HUES64 (cell line): ENCODE results near the gene AGPAT4.
A peak's percentile ranks its signal among the peaks of the same experiment; 100 is the strongest.

Experiments used
- H3K27ac ChIP-seq: 2 replicates; pipeline ENCODE4 v1.7.0; 2013; ENCODE audit warnings: low read depth, low read length, inconsistent platforms
- H3K27me3 ChIP-seq: 2 replicates; pipeline ENCODE4 v1.6.1; 2013; ENCODE audit warnings: mild to moderate bottlenecking, low read length; ENCODE audit not compliant: insufficient read depth
- H3K36me3 ChIP-seq: 2 replicates; pipeline ENCODE4 v1.6.1; 2013; ENCODE audit warnings: mild to moderate bottlenecking, low read length; ENCODE audit not compliant: insufficient read depth
- H3K4me1 ChIP-seq: 2 replicates; pipeline ENCODE4 v1.6.1; 2013; ENCODE audit warnings: mild to moderate bottlenecking, low read length, moderate library complexity; ENCODE audit not compliant: insufficient read depth
- H3K4me3 ChIP-seq: 2 replicates; pipeline ENCODE4 v1.5.1; 2013; ENCODE audit warnings: mild to moderate bottlenecking, low read length, moderate library complexity
- H3K9ac ChIP-seq: 2 replicates; pipeline ENCODE4 v1.6.1; 2013; ENCODE audit warnings: mild to moderate bottlenecking, low read depth, low read length
- H3K9me3 ChIP-seq: 2 replicates; pipeline ENCODE4 v1.6.1; 2013; ENCODE audit warnings: low read depth, low read length; ENCODE audit not compliant: insufficient read depth
- WGBS: fragments of 150-250, 120-280 bp; methylation state at CpG from one replicate; pipeline ENCODE4 v1.1.7; 2013; ENCODE audit warnings: missing lambda C conversion rate; 5-methylcytosine and 5-hydroxymethylcytosine counted together

The AGPAT4 gene

DNA sequence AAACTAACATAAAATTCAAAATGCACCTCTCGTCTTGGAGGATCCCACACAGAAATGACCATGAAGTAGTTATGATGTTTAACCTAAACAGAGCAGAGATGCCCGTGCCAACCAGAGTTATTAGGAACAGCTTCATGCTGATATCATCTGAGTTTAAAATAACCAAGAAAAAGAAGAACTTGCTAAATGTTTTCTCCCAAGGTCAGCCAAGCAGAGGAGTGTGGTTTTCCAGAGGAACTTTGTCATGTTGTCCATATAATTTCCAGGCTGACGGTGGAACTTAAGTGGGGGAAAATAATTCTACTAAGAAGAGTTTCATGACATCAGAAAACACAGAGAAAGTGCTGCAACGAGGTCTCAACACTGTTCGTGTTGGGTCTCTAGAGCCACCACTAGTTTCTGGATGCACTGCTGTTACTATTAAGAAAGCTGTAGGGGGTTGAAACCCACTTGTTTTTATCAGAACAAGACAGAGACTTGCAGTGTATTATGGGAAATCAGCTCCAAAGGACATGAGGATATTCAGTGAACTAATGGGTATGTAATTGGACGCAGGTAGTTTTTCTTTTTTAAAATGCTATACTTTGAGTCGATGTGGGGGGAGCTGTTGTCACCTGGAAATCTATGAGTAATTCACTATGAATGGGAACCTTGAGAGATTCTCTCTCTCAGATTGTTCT, 5.2 kb downstream of the AGPAT4 start:
- Histone ChIP-seq H3K36me3 (peaks cover 24% of the 10 kb centered on the region; the same call in 1 of the 2 replicates), H3K27ac (no peak overlapping the region), H3K4me3 (no peak overlapping the region), H3K4me1 (peaks cover 33% of the 10 kb centered on the region), H3K27me3 (no peaks in the 10 kb centered on the region), H3K9me3 (no peaks in the 10 kb centered on the region), H3K9ac (no peak overlapping the region)
- WGBS, result 92% methylated on average over 7 of the region's 7 CpGs

GRCh38 chr6:161266513-161267230, 7.2 kb downstream of the AGPAT4 start:
- no peak overlapping the region for H3K4me3 ChIP-seq
- no peaks in the 10 kb centered on the region for H3K27me3 ChIP-seq
- peaks cover 36% of the 10 kb centered on the region; the same call in 1 of the 2 replicates for H3K36me3 ChIP-seq
- whole genome bisulfite sequencing, result 89% methylated on average over 9 of the region's 9 CpGs
- H3K9ac ChIP-seq, result no peak overlapping the region
- peaks cover 24% of the 10 kb centered on the region for H3K4me1 ChIP-seq
- H3K27ac ChIP-seq, result no peak overlapping the region
- H3K9me3 ChIP-seq, result no peaks in the 10 kb centered on the region

DNA sequence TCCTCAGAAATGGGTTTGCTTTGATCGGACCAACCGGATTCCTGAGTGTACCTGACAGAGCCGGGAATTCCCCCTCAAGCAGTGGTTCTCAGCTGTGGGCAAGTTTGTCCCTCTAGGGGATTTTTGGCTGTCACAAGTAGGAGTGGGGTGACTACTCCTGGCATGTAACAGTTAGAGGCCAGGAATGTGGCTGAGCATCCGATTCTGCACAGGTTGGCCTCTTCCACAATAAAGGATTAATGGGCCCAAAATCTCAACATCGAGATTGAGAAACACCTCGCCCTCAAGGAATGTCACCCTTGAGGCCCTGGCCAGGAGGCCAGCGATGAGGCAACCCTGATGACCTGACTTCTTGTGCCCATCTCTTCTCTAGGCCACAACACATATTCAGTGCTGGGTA, 7.9 kb downstream of the AGPAT4 start:
- H3K27me3 ChIP-seq, result no peaks in the 10 kb centered on the region
- no peak overlapping the region for H3K27ac ChIP-seq
- 92% methylated on average over 7 of the region's 7 CpGs for WGBS

DNA sequence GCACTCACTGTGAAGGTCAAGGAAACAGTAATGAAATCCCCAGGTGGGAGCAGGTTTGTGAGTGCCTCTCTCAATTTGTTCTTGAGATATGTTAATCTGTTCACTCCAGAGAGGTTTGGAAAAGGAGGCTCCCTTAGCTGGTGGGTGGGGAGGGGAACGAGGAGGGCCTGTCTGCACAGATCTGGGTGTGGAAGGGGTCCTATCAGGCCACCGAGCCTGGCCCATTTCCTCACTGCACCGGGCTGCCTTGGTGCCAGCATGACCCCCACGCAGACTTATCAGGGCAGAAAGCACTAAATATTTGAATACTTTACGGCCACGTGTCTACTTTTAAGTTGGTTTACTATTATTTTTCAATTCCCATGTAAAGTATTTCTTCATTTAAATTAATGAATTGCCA, 8.3 kb downstream of the AGPAT4 start:
- Histone ChIP-seq H3K4me3 (no peak overlapping the region), H3K36me3 (peaks cover 36% of the 10 kb centered on the region; the same call in 1 of the 2 replicates), H3K9me3 (no peaks in the 10 kb centered on the region), H3K4me1 (peaks cover 15% of the 10 kb centered on the region), H3K27ac (no peak overlapping the region), H3K27me3 (no peaks in the 10 kb centered on the region), H3K9ac (no peak overlapping the region)
- 97% methylated on average over 5 of the region's 6 CpGs for WGBS

More for the DNA sequence above, 7.9 kb downstream of the AGPAT4 start:
- H3K4me3 ChIP-seq, result no peak overlapping the region
- peaks cover 36% of the 10 kb centered on the region; the same call in 1 of the 2 replicates for H3K36me3 ChIP-seq
- H3K4me1 ChIP-seq, result peaks cover 17% of the 10 kb centered on the region
- H3K9me3 ChIP-seq, result no peaks in the 10 kb centered on the region
- H3K9ac ChIP-seq, result no peak overlapping the region

DNA sequence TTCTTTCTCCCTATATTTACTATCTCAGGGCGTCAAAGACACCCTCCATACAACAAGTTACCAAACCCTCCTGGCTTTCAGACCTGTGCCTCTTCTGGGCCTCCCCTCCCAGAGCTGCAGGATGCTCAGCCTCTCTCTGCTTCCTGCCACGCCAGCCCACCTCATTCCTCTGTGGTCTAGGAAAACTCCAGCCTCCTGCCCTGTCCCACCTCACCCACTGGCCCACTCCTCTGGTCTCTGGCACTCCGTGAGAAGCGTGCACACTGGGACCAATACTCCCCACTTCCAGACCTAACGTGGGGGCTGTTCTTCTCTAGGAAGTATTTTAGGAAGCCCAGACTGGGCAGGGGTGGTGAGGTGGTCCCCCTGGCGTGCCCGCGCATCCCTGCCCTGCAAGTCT, 9.7 kb downstream of the AGPAT4 start:
- Histone ChIP-seq H3K4me3 (no peak overlapping the region), H3K9ac (no peak overlapping the region), H3K4me1 (peaks cover 18% of the 10 kb centered on the region), H3K9me3 (no peaks in the 10 kb centered on the region), H3K27me3 (no peaks in the 10 kb centered on the region), H3K27ac (no peak overlapping the region), H3K36me3 (peaks cover 43% of the 10 kb centered on the region)
- 98% methylated on average over 8 of the region's 8 CpGs for WGBS

DNA sequence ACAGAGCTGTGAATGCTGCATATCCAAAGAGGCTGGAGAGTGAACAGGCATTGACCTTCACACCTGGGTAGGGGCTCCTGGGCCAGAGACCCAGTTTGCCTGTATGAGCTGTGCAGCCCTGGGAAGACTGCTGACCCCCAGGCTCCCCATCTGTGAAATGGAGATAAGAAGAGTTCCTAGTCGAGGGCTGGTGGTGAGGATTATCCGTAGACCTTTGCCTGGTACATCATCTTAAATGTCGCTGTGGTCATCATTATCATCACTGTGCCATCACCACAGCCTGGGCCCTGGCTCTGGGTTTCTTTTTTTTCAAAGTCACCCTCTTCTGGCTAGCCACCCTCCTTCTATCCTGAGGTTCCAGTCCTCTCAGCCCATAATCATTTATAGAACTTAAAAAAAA, 12.0 kb downstream of the AGPAT4 start:
- no peak overlapping the region for H3K27ac ChIP-seq
- peaks cover 12% of the 10 kb centered on the region; the same call in 1 of the 2 replicates for H3K4me1 ChIP-seq
- no peak overlapping the region for H3K9ac ChIP-seq
- 92% methylated on average over 3 of the region's 3 CpGs for WGBS
- no peaks in the 10 kb centered on the region for H3K9me3 ChIP-seq
- no peaks in the 10 kb centered on the region for H3K27me3 ChIP-seq
- peaks cover 40% of the 10 kb centered on the region for H3K36me3 ChIP-seq
- no peak overlapping the region for H3K4me3 ChIP-seq

DNA sequence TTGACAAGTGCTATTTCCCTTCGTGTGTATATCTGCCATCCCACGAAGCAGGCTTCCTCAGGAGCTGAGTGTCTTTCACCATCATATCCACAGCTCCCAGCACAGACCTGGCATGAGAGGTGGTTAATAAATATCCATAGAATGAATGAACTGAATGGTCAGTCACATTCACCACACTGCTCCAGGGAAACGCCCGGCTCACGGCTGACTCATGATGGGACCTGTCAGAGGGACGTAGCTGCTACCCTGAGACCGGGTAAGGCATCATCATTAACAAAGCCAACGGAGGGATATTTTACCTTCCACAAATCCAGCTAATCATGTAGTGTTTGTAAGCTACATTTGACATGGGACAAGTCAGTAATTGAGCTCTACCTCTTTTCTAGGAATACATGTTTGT, 12.5 kb downstream of the AGPAT4 start:
- Histone ChIP-seq H3K36me3 (peaks cover 36% of the 10 kb centered on the region), H3K9me3 (no peaks in the 10 kb centered on the region), H3K27ac (no peak overlapping the region), H3K4me3 (no peak overlapping the region), H3K9ac (no peak overlapping the region), H3K27me3 (no peaks in the 10 kb centered on the region), H3K4me1 (peaks cover 8% of the 10 kb centered on the region; the same call in 1 of the 2 replicates)
- 96% methylated on average over 8 of the region's 8 CpGs for WGBS

GRCh38 chr6:161259302-161259701, 14.6 kb downstream of the AGPAT4 start:
- Histone ChIP-seq H3K9ac (no peak overlapping the region), H3K4me3 (no peak overlapping the region), H3K9me3 (no peaks in the 10 kb centered on the region), H3K27me3 (no peaks in the 10 kb centered on the region), H3K36me3 (peaks cover 31% of the 10 kb centered on the region), H3K4me1 (peaks cover 16% of the 10 kb centered on the region), H3K27ac (no peak overlapping the region)
- WGBS, result 97% methylated on average over 8 of the region's 8 CpGs

GRCh38 chr6:161257793-161258457, 15.9 kb downstream of the AGPAT4 start:
- Histone ChIP-seq H3K27me3 (no peaks in the 10 kb centered on the region), H3K9ac (no peak overlapping the region), H3K27ac (no peak overlapping the region), H3K36me3 (peaks cover 22% of the 10 kb centered on the region), H3K4me3 (no peak overlapping the region), H3K9me3 (no peaks in the 10 kb centered on the region), H3K4me1 (peaks cover 17% of the 10 kb centered on the region)
- 90% methylated on average over 8 of the region's 8 CpGs for WGBS

DNA sequence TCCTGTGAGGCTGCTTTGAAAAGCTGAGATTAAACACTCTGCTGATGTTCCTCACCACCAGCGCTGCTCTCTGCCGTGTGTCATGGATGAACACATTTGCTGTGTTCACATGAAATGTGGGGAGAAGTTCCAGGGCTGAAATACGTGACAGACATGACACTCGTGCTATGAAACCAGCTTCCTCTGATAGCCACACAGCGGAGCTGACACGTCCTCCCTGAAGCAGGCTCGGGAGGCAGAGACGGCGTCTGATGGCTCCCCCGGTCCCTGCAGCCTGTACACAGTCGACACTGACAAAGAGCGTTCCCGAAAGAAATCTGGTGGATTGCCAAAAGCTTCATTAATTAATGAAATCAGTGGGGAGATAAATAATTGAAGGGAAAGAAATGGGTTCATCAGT, 17.5 kb downstream of the AGPAT4 start:
- Histone ChIP-seq H3K27me3 (no peaks in the 10 kb centered on the region), H3K9ac (no peak overlapping the region), H3K9me3 (no peaks in the 10 kb centered on the region), H3K4me3 (no peak overlapping the region), H3K4me1 (peaks cover 17% of the 10 kb centered on the region), H3K27ac (no peak overlapping the region), H3K36me3 (peaks cover 18% of the 10 kb centered on the region)
- 92% methylated on average over 13 of the region's 13 CpGs for WGBS

- H3K36me3 ChIP-seq, result peaks cover 18% of the 10 kb centered on the region
- no peaks in the 10 kb centered on the region for H3K27me3 ChIP-seq
- peaks cover 17% of the 10 kb centered on the region for H3K4me1 ChIP-seq
- H3K27ac ChIP-seq, result peak overlapping the region; percentile 56; the same call in 1 of the 2 replicates
- H3K9me3 ChIP-seq, result no peaks in the 10 kb centered on the region
- 93% methylated on average over 6 of the region's 6 CpGs for WGBS
- H3K4me3 ChIP-seq, result no peak overlapping the region
- H3K9ac ChIP-seq, result no peak overlapping the region
Observed at GRCh38 chr6:161255518-161255917, 18.3 kb downstream of the AGPAT4 start.
